GM12801 (cell line): ENCODE measurements around the gene SNX15.

Experiments used
- TF ChIP-seq, protein P1 (sequence below): IDR thresholded peaks from one replicate; pipeline ENCODE4 v1.5.1; 2011; ENCODE audit warnings: control low read depth; ENCODE audit not compliant: insufficient read length; ENCODE audit errors: extremely low read depth

SNX15 gene

DNA sequence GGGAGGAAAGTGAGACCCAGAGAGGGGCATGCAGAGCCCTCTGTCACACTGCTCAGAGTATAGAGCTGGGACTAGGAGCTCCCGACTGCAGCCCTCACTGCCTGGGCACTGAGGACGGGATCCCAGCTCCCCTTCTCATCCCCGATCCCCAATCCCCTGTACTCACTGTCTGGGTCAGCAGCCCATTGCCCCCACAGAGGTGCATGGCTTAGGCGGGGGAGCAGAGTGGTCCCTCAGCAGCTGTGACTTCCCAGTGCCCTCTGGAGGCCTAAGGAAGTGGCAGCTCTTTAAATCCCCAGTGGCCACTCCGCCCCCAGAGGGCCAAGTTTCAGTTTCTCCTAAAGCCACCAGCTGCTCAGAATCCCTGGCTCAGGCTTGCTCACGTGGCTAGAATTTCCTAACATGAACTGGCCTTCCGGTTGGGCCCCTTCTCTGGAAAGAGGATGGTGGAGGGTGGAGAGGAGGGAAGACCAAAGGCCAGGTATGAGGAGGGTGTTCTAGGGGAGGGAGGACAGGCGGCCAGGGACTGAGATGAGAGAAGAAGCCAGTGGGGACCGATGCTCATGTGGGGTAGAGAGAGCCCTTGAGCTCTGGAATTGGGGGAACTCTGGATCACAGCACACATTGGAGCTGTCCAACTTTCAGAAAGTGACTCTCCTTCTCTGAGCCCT is 30.4 kb upstream of the SNX15 start, which contains the start of gene BATF2:
Gene BATF2, minus strand, starts transcription at position 262 of the 671 bp plus-strand sequence. Its CDS starts 57 bp downstream, at position 205.
- TF ChIP-seq, protein P1, sequence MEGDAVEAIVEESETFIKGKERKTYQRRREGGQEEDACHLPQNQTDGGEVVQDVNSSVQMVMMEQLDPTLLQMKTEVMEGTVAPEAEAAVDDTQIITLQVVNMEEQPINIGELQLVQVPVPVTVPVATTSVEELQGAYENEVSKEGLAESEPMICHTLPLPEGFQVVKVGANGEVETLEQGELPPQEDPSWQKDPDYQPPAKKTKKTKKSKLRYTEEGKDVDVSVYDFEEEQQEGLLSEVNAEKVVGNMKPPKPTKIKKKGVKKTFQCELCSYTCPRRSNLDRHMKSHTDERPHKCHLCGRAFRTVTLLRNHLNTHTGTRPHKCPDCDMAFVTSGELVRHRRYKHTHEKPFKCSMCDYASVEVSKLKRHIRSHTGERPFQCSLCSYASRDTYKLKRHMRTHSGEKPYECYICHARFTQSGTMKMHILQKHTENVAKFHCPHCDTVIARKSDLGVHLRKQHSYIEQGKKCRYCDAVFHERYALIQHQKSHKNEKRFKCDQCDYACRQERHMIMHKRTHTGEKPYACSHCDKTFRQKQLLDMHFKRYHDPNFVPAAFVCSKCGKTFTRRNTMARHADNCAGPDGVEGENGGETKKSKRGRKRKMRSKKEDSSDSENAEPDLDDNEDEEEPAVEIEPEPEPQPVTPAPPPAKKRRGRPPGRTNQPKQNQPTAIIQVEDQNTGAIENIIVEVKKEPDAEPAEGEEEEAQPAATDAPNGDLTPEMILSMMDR, result no peak

DNA sequence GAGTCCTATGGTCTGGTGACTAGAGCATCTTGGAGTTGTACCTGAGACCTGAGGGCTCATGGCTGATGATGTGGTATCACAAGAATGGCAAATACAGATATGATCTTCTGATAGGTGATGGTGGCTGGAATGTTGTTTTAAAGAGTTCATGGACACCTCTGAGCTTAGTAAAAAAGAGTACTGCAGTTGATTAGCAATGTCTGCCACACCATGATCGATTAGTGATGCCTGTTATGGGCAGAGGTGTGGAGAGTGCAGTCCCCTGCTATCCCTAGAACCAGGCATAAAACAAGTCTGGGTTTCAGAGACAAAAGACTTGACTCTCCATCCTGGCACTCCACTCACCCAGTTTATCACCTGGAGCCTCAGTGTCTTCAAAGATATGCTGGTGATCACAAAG is 29.1 kb upstream of the SNX15 start:
- TF ChIP-seq, protein P1, result no peak

DNA sequence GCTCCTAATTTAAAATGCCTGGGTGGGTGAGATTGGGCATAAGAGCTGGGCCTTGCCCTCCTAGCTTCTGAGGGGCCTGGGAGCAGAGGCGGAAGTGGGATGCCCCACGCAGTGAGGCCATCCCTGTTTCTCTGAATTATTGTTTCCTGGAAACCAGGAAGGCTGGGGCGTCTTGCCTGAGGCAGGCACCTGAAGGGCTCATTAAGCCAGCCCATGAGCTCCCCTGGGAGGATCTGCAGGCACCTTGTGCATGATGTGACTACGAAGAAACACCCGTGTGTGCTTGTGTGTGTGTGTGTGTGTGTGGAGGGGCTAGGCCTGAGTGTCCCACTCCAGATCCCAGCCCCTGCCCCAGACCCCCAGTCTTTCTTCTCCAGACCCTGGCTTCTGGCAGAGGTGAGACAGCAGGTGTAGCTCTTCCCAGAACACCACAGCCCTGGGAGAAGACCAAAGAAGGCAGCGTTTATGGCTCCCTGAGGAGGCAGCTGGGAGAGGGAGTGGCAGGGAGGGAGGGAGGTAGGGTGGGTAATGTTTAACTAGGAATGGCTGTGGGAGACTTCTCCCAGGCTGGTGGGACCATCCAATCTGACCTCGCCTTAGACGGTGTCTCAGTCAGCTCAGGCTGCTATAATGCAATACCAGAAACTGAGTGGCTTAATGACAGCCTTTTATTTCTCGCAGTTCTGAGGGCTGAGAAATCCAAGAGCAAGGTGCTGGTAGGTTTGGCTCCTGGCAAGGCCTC is 28.4 kb upstream of the SNX15 start:
- TF ChIP-seq, protein P1, result no peak

DNA sequence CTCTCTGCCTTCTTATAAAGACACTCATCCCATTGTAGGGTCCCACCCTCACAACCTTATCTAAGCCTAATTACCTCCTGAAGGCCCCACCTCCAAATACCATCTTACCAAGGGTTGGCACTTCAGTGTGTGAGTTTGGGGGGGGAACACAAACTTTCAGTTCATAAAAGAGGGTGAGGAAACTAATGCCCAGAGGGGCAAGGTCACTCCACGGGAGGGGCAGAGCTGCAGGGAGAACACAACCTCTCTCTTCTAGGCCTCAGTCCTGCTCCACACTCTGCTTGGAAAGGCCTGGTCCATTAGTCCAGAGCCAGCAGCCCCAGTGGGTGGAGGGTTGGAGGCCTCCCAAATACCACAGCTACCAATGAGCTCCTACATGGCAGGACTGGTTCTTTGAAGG is 27.8 kb upstream of the SNX15 start:
- TF ChIP-seq, protein P1, result no peak

DNA sequence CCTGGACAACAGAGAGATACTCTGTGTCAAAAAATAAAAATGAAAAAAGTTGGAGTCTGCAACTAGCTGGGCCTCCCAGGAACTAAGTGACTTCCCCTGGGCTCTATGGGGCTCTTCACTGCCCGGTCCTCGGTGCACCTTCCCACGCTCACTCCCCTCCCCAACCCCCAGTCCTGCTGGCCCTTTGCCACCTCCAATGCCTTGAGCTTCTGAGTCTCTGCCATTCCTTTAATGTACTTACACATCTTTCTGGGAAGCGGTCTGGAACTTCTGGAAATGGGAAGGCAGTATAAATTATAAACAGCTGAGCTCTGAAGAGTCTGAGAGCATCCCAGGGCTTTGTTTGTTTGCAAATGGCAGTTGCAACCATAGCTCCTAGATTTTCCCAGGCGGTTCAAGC is 24.5 kb upstream of the SNX15 start:
- TF ChIP-seq, protein P1, result no peak

DNA sequence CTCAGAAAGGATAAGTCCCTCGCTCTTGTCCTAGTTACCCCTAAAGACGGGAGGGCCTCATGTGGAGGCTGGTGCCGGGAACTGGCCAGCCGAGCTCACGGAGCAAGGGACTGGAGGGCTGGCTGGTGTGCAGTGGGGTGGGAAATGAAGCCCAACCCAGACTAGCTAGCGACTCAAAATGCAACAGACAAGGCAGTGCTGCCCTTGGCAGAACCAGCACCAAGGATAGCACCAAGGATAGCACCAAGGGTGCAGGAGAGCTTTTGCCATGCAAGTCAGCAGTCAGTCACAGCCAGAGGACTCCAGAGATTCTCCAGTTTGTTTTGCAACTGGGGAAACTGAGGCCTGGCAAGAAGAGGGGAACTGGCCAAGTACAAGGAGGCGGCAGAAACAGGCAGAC is 24.0 kb upstream of the SNX15 start:
- TF ChIP-seq, protein P1, result no peak

DNA sequence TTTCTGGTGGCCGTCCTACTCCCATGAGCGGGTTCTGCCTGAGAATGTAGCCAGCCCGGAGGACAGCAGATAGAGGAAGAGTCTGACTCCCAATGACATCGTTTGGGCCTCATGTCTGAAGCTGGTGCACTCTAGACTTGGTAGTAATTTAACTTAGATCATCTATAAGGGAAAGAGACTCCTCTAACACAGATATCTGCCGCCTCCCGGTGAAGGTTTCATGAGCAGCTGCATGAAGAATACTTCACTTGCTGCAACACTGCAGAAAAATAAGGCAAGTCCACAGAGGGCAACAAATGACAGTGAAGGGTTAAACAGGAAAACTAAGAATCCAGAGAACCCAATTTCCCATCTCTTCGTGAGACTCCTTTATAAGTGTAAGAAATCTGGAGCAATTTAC is 19.2 kb upstream of the SNX15 start:
- TF ChIP-seq, protein P1, result no peak
